ENCODE results near the gene PMPCA.

The PMPCA gene

GRCh38 chr9:136438548-136439480, 28.4 kb downstream of the PMPCA start:
- DNase-seq, result no peak

GRCh38 chr9:136439481-136440408, 29.3 kb downstream of the PMPCA start, which contains the start of gene INPP5E:
Gene INPP5E (minus strand): TSS chr9:136439845. CDS start chr9:136439419, 426 bp downstream.
- DNase-seq, result peak; percentile 12

- DNase-seq, result no peak
Measured at GRCh38 chr9:136441191-136441680, 30.8 kb downstream of the PMPCA start.

- DNase-seq, result no peak
Measured at GRCh38 chr9:136441681-136442245, 31.3 kb downstream of the PMPCA start.

- no peak for DNase-seq
Measured at GRCh38 chr9:136442265-136442664, 31.8 kb downstream of the PMPCA start.

GRCh38 chr9:136443087-136443486, 32.6 kb downstream of the PMPCA start:
- no peak for DNase-seq

GRCh38 chr9:136443687-136444086, 33.2 kb downstream of the PMPCA start:
- no peak for DNase-seq

GRCh38 chr9:136444102-136444501, 33.6 kb downstream of the PMPCA start:
- no peak for DNase-seq

GRCh38 chr9:136445799-136446198, 35.3 kb downstream of the PMPCA start:
- DNase-seq, result no peak

GRCh38 chr9:136447173-136447778, 36.8 kb downstream of the PMPCA start:
- no peak for DNase-seq

- DNase-seq, result no peak
Measured at GRCh38 chr9:136448655-136449054, 38.2 kb downstream of the PMPCA start.

- DNase-seq, result no peak
Measured at GRCh38 chr9:136451221-136451877, 40.9 kb downstream of the PMPCA start.

- DNase-seq, result no peak
Measured at GRCh38 chr9:136453326-136453725, 42.9 kb downstream of the PMPCA start.

GRCh38 chr9:136454026-136454796, 43.8 kb downstream of the PMPCA start:
- DNase-seq, result peak; percentile 14

GRCh38 chr9:136455043-136456002, 44.9 kb downstream of the PMPCA start:
- DNase-seq, result no peak

- DNase-seq, result no peak
Measured at GRCh38 chr9:136456258-136456657, 45.8 kb downstream of the PMPCA start.

- DNase-seq, result no peak
Measured at GRCh38 chr9:136457326-136457725, 46.9 kb downstream of the PMPCA start.

GRCh38 chr9:136459425-136459824, 49.0 kb downstream of the PMPCA start:
- DNase-seq, result no peak

GRCh38 chr9:136460772-136461325, 50.4 kb downstream of the PMPCA start:
- DNase-seq, result no peak

GRCh38 chr9:136462664-136463063, 52.2 kb downstream of the PMPCA start:
- DNase-seq, result no peak

Data from MV-4-11 (cell line).